ENCODE results near the gene LRIG2.
"Not testable (repeated sequence)": the region's sequence is repeated elsewhere in the genome, so short reads cannot be mapped to it uniquely, and the experiment has no call there.

Gene LRIG2

DNA sequence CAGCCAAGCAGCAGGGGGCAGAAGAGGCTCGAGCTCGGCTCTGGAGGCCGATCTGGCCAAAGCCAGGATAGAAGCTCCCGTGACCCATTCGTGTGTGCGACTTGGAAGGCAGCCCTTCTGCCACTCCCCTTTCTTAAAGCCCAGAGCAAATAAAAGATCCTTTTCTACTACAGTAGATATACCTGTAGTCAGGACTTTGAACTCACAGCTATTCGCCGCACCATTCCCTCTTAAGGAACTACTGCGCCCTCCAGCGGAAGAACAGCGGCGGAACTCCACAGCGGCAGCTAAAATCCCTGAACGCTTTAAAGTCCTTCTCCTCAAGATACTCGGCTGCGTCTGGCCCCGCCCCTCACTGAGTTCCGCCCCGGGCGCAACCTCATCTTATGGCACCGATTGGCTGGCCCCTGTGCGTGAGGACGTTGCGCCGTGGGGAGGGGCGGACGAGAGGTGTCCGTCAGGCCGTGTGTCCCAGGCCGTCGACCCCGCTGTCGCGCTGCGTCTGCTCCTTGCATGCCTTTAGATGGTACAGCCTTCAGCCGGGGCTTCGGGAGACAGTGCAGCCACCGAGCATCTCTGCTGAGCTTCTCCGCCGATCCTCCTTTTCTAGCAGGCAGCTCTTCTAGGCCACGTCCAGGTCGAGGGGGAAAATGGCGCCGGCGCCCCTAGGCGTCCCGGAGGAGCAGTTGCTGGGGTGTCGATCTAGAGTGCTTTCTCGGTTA, at the start of gene LRIG2:
TSS of gene LRIG2 (plus strand) at position 442 of the 722 bp plus-strand sequence. CDS start at position 651, 209 bp downstream.
- peak; percentile 99 for DNase-seq (ENCODE audit: low spot score)

- not testable (repeated sequence) for DNase-seq (ENCODE audit: low spot score)
Observed at GRCh38 chr1:113023316-113023715, 49.7 kb upstream of the LRIG2 start.

DNA sequence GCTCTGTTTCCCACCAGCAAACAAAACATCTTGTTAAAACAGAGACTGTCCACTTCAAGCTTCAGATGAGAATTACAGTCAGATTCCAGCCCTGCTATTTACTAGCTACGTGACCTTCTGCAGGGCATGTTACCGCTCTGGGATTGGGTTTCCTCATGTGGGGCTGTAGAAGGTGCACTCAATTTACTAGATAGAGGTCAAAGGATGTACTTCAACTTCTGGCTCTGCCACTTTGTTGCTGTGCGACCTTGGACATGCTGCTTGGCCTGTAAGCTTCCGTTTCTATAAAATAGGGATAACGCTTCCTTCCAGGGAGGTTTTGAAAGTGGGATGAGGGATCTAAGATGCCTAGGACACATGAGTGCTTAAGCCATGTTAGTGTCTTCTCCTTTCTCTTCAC, 46.0 kb upstream of the LRIG2 start:
- DNase-seq (ENCODE audit: low spot score) = no peak

DNA sequence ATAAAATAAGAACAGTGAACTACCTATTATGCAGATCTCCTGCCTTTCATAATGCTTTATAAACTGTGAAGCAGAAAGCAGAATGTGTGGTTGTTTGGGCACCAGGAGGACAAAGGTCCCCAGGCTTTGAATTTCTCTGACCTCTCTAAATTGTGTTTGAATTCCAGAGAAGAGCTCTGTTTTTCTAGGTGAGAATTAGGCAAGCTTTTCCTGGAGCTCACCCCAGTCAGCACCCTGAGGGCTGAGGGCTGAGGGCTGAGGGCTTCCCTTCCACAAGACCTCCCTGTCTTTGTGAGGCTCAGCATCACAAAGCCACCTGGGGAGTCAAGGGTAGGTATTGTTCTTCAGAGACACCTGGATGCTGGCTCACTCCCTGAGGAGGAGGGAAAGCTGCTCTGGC, 45.5 kb upstream of the LRIG2 start:
- no peak for DNase-seq (ENCODE audit: low spot score)

- no peak for DNase-seq (ENCODE audit: low spot score)
Observed at GRCh38 chr1:113029822-113030221, 43.2 kb upstream of the LRIG2 start.

- DNase-seq (ENCODE audit: low spot score) = no peak
Observed at GRCh38 chr1:113031171-113031933, 41.6 kb upstream of the LRIG2 start.

DNA sequence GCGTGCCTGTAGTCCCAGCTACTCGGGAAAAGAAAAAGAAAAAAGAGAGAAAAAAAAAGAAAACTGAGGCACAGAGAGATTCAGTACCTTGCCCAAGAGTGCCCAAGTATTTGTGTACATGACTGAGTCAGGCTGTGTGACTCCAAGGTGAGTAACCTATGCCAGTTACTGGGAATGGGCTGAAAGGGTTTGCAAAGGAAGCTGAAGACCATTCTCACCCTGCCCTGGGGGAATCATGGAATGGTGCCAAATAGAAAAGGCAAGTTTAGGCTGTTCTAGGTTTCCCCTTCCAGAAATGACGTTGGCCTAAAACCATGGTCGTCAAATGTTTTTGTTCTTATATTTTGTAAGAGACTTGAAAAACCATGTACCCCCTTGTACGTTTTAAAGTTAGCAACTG, 37.9 kb upstream of the LRIG2 start:
- no peak for DNase-seq (ENCODE audit: low spot score)

GRCh38 chr1:113036639-113037321, 36.2 kb upstream of the LRIG2 start:
- DNase-seq (ENCODE audit: low spot score) = no peak

DNA sequence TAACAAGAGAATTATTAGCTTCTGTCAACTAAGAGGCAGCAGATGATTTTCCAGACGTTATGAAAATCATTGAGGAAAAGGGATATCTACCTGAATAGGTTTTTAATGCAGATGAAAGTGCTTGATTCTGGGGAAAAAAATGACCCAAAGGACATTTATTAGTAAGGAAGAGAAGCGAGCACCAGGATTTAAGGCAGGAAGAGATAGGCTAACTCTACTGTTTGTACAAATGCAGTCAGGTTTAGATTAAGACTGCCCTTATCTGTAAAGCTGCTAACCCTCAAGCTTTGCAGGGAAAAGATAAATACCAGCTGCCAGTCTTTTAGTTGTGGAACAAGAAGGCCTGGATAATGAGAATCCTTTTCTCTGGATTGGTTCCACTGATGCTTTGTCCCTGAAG, 33.0 kb upstream of the LRIG2 start:
- no peak for DNase-seq (ENCODE audit: low spot score)

DNA sequence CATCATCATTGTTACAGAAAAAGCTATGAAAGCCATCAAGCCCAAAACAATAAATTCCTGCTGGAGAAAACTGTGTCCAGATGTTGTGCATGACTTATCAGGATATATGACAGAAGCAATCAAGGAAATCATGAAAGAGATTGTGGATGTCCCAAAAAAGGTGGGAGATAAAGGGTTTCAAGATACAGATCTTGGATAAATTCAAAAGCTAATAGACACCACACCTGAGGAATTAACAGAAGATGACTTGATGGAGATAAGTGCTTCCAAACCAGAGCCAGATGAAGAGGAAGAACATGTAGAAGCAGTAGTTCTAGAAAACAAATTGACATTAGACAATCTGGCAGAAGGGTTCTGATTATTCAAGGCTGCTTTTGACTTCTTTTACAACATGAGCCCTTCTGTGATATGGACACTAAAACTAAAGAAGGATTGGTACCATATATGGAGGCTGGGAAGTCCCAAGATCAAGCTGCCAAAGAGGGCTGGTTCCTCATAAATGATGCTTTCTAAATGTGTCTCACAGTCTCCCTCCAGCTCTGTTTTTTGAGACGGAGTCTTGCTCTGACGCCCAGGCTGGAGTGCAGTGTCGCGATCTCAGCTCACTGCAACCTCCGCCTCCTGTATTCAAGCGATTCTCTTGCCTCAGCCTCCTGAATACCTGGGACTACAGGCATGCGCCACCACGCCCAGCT, 32.1 kb upstream of the LRIG2 start:
- DNase-seq (ENCODE audit: low spot score) = no peak

- DNase-seq (ENCODE audit: low spot score) = no peak
Observed at GRCh38 chr1:113041569-113042284, 31.3 kb upstream of the LRIG2 start.

DNA sequence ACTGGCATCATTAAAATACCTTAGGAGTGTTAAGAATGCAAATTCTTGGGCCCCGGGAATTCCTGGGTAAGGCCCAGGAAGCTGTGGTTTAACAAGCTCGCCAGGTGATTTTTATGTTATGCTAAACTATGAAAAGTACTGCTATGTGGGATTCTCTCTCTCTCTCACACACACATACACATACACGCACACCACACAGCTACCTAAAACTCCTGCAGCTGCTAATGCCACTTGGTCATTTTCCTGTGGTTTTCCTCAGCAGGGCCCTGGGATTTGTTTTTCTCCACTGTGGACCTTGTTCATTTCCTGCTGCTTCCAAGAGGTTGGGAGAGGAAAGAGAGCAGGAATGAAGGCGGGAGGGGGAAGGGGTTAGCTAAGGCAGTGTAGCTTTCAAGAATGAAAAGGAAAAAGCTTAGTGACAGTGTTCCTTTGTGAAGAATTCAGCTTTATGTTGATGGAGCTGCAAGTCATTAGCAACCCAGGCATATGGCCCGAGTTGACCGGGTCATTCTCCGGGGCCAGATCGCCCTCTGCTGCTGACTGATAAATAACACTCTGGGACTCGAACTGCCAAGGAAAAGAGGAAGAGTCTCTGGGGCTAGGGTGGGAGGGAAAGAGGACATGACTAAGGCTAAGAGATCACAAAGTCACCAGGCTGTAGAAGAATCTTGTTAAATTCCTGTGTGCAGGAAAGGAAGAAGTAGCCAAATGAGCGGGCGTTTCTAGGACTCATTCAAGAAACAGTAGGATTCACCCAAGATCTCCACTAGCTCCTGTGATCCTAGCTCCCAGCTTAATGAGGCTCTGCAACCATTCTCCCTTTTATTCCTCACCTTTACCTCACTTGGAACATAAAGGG, 30.5 kb upstream of the LRIG2 start:
- DNase-seq (ENCODE audit: low spot score) = peak; percentile 91

DNA sequence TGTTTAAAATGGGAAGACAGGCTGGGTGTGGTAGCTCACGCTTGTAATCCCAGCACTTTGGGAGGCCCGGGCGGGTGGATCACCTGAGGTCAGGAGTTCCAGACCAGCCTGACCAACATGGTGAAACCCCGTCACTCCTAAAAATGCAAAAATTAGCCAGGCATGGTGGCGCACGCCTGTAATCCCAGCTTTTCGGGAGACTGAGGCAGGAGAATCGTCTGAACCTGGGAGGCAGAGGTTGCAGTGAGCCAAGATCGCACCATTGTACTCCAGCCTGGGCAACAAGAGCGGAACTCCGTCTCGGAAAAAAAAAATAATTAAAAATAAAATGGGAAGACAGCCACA, 29.9 kb upstream of the LRIG2 start:
- not testable (repeated sequence) for DNase-seq (ENCODE audit: low spot score)

GRCh38 chr1:113046569-113046968, 26.4 kb upstream of the LRIG2 start:
- no peak for DNase-seq (ENCODE audit: low spot score)

DNA sequence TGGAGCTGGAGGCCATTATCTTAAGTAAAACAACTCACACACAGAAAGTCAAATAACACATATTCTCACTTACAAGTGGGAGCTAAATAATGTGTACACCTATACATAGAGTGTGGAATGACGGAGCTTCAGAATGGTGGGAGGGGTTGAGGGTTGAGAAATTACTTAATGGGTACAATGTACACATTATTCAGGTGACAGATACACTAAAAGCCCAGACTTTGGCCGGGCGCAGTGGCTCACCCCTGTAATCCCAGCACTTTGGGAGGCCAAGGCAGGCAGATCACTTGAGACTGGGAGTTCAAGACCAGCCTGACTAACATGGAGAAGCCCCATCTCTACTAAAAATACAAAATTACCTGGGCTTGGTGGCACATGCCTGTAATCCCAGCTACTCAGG, 24.9 kb upstream of the LRIG2 start:
- DNase-seq (ENCODE audit: low spot score) = no peak

GRCh38 chr1:113053344-113054126, 19.5 kb upstream of the LRIG2 start:
- DNase-seq (ENCODE audit: low spot score) = no peak

- no peak for DNase-seq (ENCODE audit: low spot score)
Observed at GRCh38 chr1:113055570-113055969, 17.4 kb upstream of the LRIG2 start.

- DNase-seq (ENCODE audit: low spot score) = no peak
Observed at GRCh38 chr1:113057006-113057405, 16.0 kb upstream of the LRIG2 start.

- DNase-seq (ENCODE audit: low spot score) = peak; percentile 53
Observed at GRCh38 chr1:113058941-113059706, 13.9 kb upstream of the LRIG2 start.
